Measurements from ENCODE around the gene EIF3K. TPM values are rescaled to one million over a fixed set of nuclear protein-coding genes. Genes with fewer than 3 reads are reported as not detected.
A peak's percentile ranks its signal among the peaks of the same experiment; 100 is the strongest.
"Not testable (repeated sequence)": the region's sequence is repeated elsewhere in the genome, so short reads cannot be mapped to it uniquely, and the experiment has no call there.

Gene EIF3K
- total RNA-seq (2014; rRNA removed), result 279 and 320 TPM in 2 replicates
- polyA plus RNA-seq (2012), result 371 TPM

- peak; percentile 98 for DNase-seq (ENCODE audit: low read depth)
Measured at GRCh38 chr19:38618590-38619360, at the start of gene EIF3K. TSS of gene EIF3K (plus strand) at chr19:38619188. CDS start at chr19:38619269, 81 bp downstream.

- no peak for DNase-seq (ENCODE audit: low read depth)
Measured at GRCh38 chr19:38569368-38569983, 49.5 kb upstream of the EIF3K start.

- DNase-seq (ENCODE audit: low read depth), result no peak
Measured at GRCh38 chr19:38571682-38572081, 47.3 kb upstream of the EIF3K start.

GRCh38 chr19:38577826-38578225 lies 41.2 kb upstream of the EIF3K start:
- no peak for DNase-seq (ENCODE audit: low read depth)

- not testable (repeated sequence) for DNase-seq (ENCODE audit: low read depth)
Measured at GRCh38 chr19:38579304-38579703, 39.7 kb upstream of the EIF3K start.

- DNase-seq (ENCODE audit: low read depth), result no peak
Measured at GRCh38 chr19:38580080-38580479, 38.9 kb upstream of the EIF3K start.

- DNase-seq (ENCODE audit: low read depth), result no peak
Measured at GRCh38 chr19:38583219-38583984, 35.6 kb upstream of the EIF3K start.

- DNase-seq (ENCODE audit: low read depth), result no peak
Measured at GRCh38 chr19:38583985-38584305, 35.0 kb upstream of the EIF3K start.

- no peak for DNase-seq (ENCODE audit: low read depth)
Measured at GRCh38 chr19:38587562-38587961, 31.4 kb upstream of the EIF3K start.

- no peak for DNase-seq (ENCODE audit: low read depth)
Measured at GRCh38 chr19:38588041-38588440, 30.9 kb upstream of the EIF3K start.

GRCh38 chr19:38592940-38593339 lies 26.0 kb upstream of the EIF3K start:
- DNase-seq (ENCODE audit: low read depth), result no peak

GRCh38 chr19:38596057-38596981 lies 22.7 kb upstream of the EIF3K start:
- no peak for DNase-seq (ENCODE audit: low read depth)

GRCh38 chr19:38597075-38597474 lies 21.9 kb upstream of the EIF3K start:
- DNase-seq (ENCODE audit: low read depth), result no peak

- DNase-seq (ENCODE audit: low read depth), result no peak
Measured at GRCh38 chr19:38599722-38600121, 19.3 kb upstream of the EIF3K start.

- not testable (repeated sequence) for DNase-seq (ENCODE audit: low read depth)
Measured at GRCh38 chr19:38602856-38603255, 16.1 kb upstream of the EIF3K start.

- DNase-seq (ENCODE audit: low read depth), result no peak
Measured at GRCh38 chr19:38606131-38606530, 12.9 kb upstream of the EIF3K start.

- no peak for DNase-seq (ENCODE audit: low read depth)
Measured at GRCh38 chr19:38614289-38614688, 4.7 kb upstream of the EIF3K start.

- no peak for DNase-seq (ENCODE audit: low read depth)
Measured at GRCh38 chr19:38615007-38615581, 3.9 kb upstream of the EIF3K start.

- DNase-seq (ENCODE audit: low read depth), result no peak
Measured at GRCh38 chr19:38616265-38616664, 2.7 kb upstream of the EIF3K start.

- no peak for DNase-seq (ENCODE audit: low read depth)
Measured at GRCh38 chr19:38617283-38617763, 1.7 kb upstream of the EIF3K start.

Data from LHCN-M2 (cell line).